HepG2 (cell line): ENCODE measurements around the gene STK32C. TPM values are rescaled to one million over a fixed set of nuclear protein-coding genes. Genes with fewer than 3 reads are reported as not detected.

ENCODE experiments used
- PRDM10 ChIP-seq: sonication (generic); formaldehyde crosslinking; IDR thresholded peaks from 2 replicates; pipeline ENCODE4 v1.4.0; 2020; ENCODE audit warnings: low read depth, missing genetic modification reagents
- SMAD9 ChIP-seq: sonication (generic); formaldehyde crosslinking; IDR thresholded peaks from 2 replicates; pipeline ENCODE4 v1.5.1; 2020; ENCODE audit warnings: mild to moderate bottlenecking, missing genetic modification reagents
- THYN1 ChIP-seq: sonication (generic); formaldehyde crosslinking; IDR thresholded peaks from 2 replicates; pipeline ENCODE4 v1.8.1; 2023; ENCODE audit warnings: low read depth, mild to moderate bottlenecking, moderate library complexity, missing genetic modification reagents, borderline replicate concordance
- ZFP41 ChIP-seq: sonication (generic); formaldehyde crosslinking; IDR thresholded peaks from 2 replicates; pipeline ENCODE4 v1.4.0; 2020; ENCODE audit warnings: mild to moderate bottlenecking, missing genetic modification reagents, borderline replicate concordance
- polyA plus RNA-seq, 8 experiments: library from polyadenylated mRNA; depleted of rRNA in 3 of 8; stranded (reverse) in 7 of 8; unstranded in 1 of 8; fragments of >200 nt; fragmentation: Illumina TruSeq in 4 of 8; extraction: Trizol in 4 of 8; gene quantifications; 2 replicates each; pipeline versions ENCODE4 v1.2.1 to v1.2.3, GENCODE V29; 2011 to 2016; ENCODE audit warnings: low read depth in 4 of 8, missing spikeins in 1 of 8, mixed read lengths in 1 of 8; ENCODE audit not compliant: insufficient read depth in 1 of 8
- total RNA-seq, 5 experiments: library from RNA; depleted of rRNA; stranded (reverse); fragments of >200 nt; fragmentation: Illumina TruSeq; extraction: Trizol; gene quantifications; 2 replicates each; pipeline ENCODE4 v1.2.3, GENCODE V29; 2016; ENCODE audit warnings: low read depth in 1 of 5
- TF ChIP-seq, protein P1 (sequence below): sonication (generic); formaldehyde crosslinking; IDR thresholded peaks from 2 replicates; pipeline ENCODE4 v1.4.0; 2020; ENCODE audit warnings: missing genetic modification reagents

Gene STK32C
- total and polyA plus RNA-seq, 2 of the 13 experiments (the other 11 are each of a cell fraction or from before 2014, with no cell fraction given): 10.9 to 19.4 TPM

- TF ChIP-seq PRDM10 (CRISPR knock-in tag) (no peak), THYN1 (CRISPR knock-in tag) (no peak), SMAD9 (CRISPR knock-in tag) (no peak), ZFP41 (no peak)
- TF ChIP-seq, protein P1, sequence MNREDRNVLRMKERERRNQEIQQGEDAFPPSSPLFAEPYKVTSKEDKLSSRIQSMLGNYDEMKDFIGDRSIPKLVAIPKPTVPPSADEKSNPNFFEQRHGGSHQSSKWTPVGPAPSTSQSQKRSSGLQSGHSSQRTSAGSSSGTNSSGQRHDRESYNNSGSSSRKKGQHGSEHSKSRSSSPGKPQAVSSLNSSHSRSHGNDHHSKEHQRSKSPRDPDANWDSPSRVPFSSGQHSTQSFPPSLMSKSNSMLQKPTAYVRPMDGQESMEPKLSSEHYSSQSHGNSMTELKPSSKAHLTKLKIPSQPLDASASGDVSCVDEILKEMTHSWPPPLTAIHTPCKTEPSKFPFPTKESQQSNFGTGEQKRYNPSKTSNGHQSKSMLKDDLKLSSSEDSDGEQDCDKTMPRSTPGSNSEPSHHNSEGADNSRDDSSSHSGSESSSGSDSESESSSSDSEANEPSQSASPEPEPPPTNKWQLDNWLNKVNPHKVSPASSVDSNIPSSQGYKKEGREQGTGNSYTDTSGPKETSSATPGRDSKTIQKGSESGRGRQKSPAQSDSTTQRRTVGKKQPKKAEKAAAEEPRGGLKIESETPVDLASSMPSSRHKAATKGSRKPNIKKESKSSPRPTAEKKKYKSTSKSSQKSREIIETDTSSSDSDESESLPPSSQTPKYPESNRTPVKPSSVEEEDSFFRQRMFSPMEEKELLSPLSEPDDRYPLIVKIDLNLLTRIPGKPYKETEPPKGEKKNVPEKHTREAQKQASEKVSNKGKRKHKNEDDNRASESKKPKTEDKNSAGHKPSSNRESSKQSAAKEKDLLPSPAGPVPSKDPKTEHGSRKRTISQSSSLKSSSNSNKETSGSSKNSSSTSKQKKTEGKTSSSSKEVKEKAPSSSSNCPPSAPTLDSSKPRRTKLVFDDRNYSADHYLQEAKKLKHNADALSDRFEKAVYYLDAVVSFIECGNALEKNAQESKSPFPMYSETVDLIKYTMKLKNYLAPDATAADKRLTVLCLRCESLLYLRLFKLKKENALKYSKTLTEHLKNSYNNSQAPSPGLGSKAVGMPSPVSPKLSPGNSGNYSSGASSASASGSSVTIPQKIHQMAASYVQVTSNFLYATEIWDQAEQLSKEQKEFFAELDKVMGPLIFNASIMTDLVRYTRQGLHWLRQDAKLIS (CRISPR knock-in tag): no peak
These were observed 100.0 kb downstream of the STK32C start (continued) for GRCh38 chr10:132207536-132208461.
